HepG2 (cell line): Measurements from ENCODE around the gene SCAPER. TPM values are rescaled to one million over a fixed set of nuclear protein-coding genes. Genes with fewer than 3 reads are reported as not detected.

Source experiments
- DMAP1 ChIP-seq: IDR thresholded peaks from 2 replicates; pipeline ENCODE4 v1.6.1; 2016
- GMEB1 ChIP-seq: sonication (generic); formaldehyde crosslinking; IDR thresholded peaks from 2 replicates; pipeline ENCODE4 v1.5.1; 2020; ENCODE audit warnings: missing genetic modification reagents, mild to moderate bottlenecking, borderline replicate concordance
- HMGA1 ChIP-seq: sonication (generic); formaldehyde crosslinking; conservative IDR thresholded peaks from 2 replicates; pipeline ENCODE4 v1.4.0; 2020; ENCODE audit warnings: missing genetic modification reagents
- NR2F6 ChIP-seq, 2 experiments: IDR thresholded peaks; 2 replicates each; pipeline ENCODE4 v1.6.1; 2016; ENCODE audit warnings: antibody characterized with exemption in 1 of 2, mild to moderate bottlenecking in 1 of 2
- PAX8 ChIP-seq: sonication (generic); formaldehyde crosslinking; IDR thresholded peaks from 2 replicates; pipeline ENCODE4 v1.8.0; 2022; ENCODE audit warnings: mild to moderate bottlenecking, missing genetic modification reagents, borderline replicate concordance
- PLRG1 ChIP-seq: fragments of 450-650 bp; conservative IDR thresholded peaks from 2 replicates; pipeline ENCODE4 v1.6.1; 2016
- REL ChIP-seq: sonication (generic); formaldehyde crosslinking; conservative IDR thresholded peaks from 2 replicates; pipeline ENCODE4 v1.8.0; 2022; ENCODE audit warnings: mild to moderate bottlenecking, missing genetic modification reagents, moderate library complexity
- THRA ChIP-seq: sonication (generic); formaldehyde crosslinking; IDR thresholded peaks from 2 replicates; pipeline ENCODE4 v1.4.0; 2020; ENCODE audit warnings: missing genetic modification reagents, borderline replicate concordance
- TIGD3 ChIP-seq: sonication (generic); formaldehyde crosslinking; IDR thresholded peaks from 2 replicates; pipeline ENCODE4 v1.5.1; 2020; ENCODE audit warnings: mild to moderate bottlenecking, missing genetic modification reagents, borderline replicate concordance
- ZNF3 ChIP-seq: IDR thresholded peaks from 2 replicates; pipeline ENCODE4 v1.7.0; 2017; ENCODE audit warnings: inconsistent platforms
- ZNF589 ChIP-seq: sonication (generic); formaldehyde crosslinking; conservative IDR thresholded peaks from 2 replicates; pipeline ENCODE4 v1.8.0; 2022; ENCODE audit warnings: mild to moderate bottlenecking, moderate library complexity, missing genetic modification reagents
- polyA plus RNA-seq, 8 experiments: library from polyadenylated mRNA; depleted of rRNA in 3 of 8; stranded (reverse) in 7 of 8; unstranded in 1 of 8; fragments of >200 nt; fragmentation: Illumina TruSeq in 4 of 8; extraction: Trizol in 4 of 8; gene quantifications; 2 replicates each; pipeline versions ENCODE4 v1.2.1 to v1.2.3, GENCODE V29; 2011 to 2016; ENCODE audit warnings: low read depth in 4 of 8, missing spikeins in 1 of 8, mixed read lengths in 1 of 8; ENCODE audit not compliant: insufficient read depth in 1 of 8
- total RNA-seq, 5 experiments: library from RNA; depleted of rRNA; stranded (reverse); fragments of >200 nt; fragmentation: Illumina TruSeq; extraction: Trizol; gene quantifications; 2 replicates each; pipeline ENCODE4 v1.2.3, GENCODE V29; 2016; ENCODE audit warnings: low read depth in 1 of 5
- TF ChIP-seq, protein P1 (sequence below): sonication (generic); formaldehyde crosslinking; IDR thresholded peaks from 2 replicates; pipeline ENCODE4 v1.4.0; 2020; ENCODE audit warnings: mild to moderate bottlenecking, missing genetic modification reagents
- TF ChIP-seq, protein P2 (sequence below): sonication (generic); formaldehyde crosslinking; IDR thresholded peaks from one replicate; pipeline ENCODE4 v1.5.1; 2020; ENCODE audit warnings: mild to moderate bottlenecking, missing genetic modification reagents; ENCODE audit errors: not compliant biosample characterization
- TF ChIP-seq, protein P3 (sequence below): sonication (generic); formaldehyde crosslinking; IDR thresholded peaks from 2 replicates; pipeline ENCODE4 v1.5.0; 2020; ENCODE audit warnings: mild to moderate bottlenecking, low read depth, missing genetic modification reagents, borderline replicate concordance

Gene SCAPER
- total and polyA plus RNA-seq, 2 of the 13 experiments (the other 11 are each of a cell fraction or from before 2014, with no cell fraction given): 4.3 to 10.5 TPM

DNA sequence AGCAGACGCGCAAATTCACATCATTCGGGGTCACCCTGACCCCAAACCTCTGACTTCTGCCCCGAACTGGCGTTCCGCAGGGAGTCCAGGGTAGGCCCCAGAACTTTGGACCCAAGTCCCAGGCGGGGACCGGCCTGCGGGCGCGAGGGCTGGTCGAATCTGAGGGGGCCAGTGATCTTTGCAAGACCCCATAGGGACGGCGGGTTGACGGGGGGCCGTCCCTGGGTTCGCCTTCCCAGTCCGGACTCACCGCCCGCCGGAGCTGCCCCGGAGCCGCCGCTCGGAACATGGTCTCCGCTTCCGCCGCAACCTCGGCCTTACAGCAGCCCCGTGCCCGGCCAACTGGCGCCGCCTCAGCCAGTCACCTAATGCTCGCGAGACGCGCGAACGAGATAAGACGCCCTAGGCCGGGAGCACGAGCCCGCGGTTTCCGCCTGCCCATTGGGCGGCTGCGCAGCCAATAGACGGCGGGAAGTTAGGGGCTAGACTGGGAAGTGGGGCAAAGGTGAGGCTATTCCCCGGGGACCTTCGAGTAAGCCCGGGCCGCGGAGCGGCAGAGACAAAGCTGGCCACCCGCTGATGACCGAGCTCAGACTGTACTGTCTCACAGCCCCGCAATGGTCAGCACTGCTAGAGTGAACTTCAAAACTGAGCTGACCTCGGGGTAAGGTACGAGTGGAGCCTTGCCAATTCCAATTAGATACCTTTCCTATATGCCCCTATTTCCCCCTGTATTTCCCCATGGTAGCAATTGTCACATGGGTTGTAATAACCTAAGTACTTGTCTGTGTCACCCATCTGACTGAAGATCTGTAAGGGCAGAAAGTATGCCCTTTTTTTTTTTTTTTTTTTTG is 593.8 kb downstream of the SCAPER start, which contains the start of gene ETFA (continued):
- TF ChIP-seq GMEB1 (CRISPR knock-in tag) (peak; percentile 77; the same call in 1 of the 2 replicates), NR2F6 (IDR thresholded peaks at IDR 0.05) (no peak; the same call in none of the 2 replicates), NR2F6 (CRISPR knock-in tag; IDR thresholded peaks at IDR 0.05) (peak; percentile 40), PAX8 (CRISPR knock-in tag) (no peak; the same call in 1 of the 2 replicates), ZNF3 (CRISPR knock-in tag) (no peak), REL (peak; percentile 79; the same call in 1 of the 2 replicates), PLRG1 (no peak), ZNF589 (CRISPR knock-in tag) (peak; percentile 84; the same call in 1 of the 2 replicates), TIGD3 (CRISPR knock-in tag) (peak; percentile 81; the same call in 1 of the 2 replicates), HMGA1 (CRISPR knock-in tag) (no peak), THRA (CRISPR knock-in tag) (peak; percentile 79), DMAP1 (CRISPR knock-in tag) (peak; percentile 92)
- TF ChIP-seq, protein P1, sequence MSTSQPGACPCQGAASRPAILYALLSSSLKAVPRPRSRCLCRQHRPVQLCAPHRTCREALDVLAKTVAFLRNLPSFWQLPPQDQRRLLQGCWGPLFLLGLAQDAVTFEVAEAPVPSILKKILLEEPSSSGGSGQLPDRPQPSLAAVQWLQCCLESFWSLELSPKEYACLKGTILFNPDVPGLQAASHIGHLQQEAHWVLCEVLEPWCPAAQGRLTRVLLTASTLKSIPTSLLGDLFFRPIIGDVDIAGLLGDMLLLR (CRISPR knock-in tag): peak; percentile 45; the same call in 1 of the 2 replicates
- TF ChIP-seq, protein P2, sequence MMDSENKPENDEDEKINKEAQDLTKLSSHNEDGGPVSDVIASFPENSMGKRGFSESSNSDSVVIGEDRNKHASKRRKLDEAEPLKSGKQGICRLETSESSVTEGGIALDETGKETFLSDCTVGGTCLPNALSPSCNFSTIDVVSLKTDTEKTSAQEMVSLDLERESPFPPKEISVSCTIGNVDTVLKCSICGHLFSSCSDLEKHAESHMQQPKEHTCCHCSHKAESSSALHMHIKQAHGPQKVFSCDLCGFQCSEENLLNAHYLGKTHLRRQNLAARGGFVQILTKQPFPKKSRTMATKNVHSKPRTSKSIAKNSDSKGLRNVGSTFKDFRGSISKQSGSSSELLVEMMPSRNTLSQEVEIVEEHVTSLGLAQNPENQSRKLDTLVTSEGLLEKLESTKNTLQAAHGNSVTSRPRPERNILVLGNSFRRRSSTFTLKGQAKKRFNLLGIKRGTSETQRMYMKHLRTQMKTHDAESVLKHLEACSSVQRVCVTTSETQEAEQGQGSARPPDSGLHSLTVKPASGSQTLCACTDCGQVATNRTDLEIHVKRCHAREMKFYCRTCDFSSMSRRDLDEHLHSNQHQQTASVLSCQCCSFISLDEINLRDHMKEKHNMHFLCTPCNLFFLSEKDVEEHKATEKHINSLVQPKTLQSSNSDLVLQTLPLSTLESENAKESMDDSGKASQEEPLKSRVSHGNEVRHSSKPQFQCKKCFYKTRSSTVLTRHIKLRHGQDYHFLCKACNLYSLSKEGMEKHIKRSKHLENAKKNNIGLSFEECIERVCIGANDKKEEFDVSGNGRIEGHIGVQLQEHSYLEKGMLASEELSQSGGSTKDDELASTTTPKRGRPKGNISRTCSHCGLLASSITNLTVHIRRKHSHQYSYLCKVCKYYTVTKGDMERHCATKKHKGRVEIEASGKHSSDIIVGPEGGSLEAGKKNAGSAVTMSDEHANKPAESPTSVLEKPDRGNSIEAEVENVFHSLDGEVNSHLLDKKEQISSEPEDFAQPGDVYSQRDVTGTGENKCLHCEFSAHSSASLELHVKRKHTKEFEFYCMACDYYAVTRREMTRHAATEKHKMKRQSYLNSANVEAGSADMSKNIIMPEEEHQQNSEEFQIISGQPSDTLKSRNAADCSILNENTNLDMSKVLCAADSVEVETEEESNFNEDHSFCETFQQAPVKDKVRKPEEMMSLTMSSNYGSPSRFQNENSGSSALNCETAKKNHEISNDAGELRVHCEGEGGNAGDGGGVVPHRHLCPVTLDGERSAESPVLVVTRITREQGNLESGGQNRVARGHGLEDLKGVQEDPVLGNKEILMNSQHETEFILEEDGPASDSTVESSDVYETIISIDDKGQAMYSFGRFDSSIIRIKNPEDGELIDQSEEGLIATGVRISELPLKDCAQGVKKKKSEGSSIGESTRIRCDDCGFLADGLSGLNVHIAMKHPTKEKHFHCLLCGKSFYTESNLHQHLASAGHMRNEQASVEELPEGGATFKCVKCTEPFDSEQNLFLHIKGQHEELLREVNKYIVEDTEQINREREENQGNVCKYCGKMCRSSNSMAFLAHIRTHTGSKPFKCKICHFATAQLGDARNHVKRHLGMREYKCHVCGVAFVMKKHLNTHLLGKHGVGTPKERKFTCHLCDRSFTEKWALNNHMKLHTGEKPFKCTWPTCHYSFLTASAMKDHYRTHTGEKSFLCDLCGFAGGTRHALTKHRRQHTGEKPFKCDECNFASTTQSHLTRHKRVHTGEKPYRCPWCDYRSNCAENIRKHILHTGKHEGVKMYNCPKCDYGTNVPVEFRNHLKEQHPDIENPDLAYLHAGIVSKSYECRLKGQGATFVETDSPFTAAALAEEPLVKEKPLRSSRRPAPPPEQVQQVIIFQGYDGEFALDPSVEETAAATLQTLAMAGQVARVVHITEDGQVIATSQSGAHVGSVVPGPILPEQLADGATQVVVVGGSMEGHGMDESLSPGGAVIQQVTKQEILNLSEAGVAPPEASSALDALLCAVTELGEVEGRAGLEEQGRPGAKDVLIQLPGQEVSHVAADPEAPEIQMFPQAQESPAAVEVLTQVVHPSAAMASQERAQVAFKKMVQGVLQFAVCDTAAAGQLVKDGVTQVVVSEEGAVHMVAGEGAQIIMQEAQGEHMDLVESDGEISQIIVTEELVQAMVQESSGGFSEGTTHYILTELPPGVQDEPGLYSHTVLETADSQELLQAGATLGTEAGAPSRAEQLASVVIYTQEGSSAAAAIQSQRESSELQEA: peak; percentile 98
- TF ChIP-seq, protein P3, sequence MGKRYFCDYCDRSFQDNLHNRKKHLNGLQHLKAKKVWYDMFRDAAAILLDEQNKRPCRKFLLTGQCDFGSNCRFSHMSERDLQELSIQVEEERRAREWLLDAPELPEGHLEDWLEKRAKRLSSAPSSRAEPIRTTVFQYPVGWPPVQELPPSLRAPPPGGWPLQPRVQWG: no peak
